ENCODE measurements around the gene PLP2. TPM values are rescaled to one million over a fixed set of nuclear protein-coding genes. Genes with fewer than 3 reads are reported as not detected.
A peak's percentile ranks its signal among the peaks of the same experiment; 100 is the strongest.

Gene PLP2
- total and polyA plus RNA-seq, 2 of the 13 experiments (the other 11 are each of a cell fraction or from before 2014, with no cell fraction given) = 0.40 to 3.6 TPM

GRCh38 chrX:49186125-49187027, 14.7 kb downstream of the PLP2 start, which contains the start of gene PRICKLE3 (continued):
- TF ChIP-seq GMEB1 (CRISPR knock-in tag; IDR thresholded peaks at IDR 0.05; ENCODE audit: borderline replicate concordance) = peak; percentile 46; the same call in 1 of the 2 replicates
- peak; percentile 26; the same call in 1 of the 2 replicates for TF ChIP-seq GFI1 (CRISPR knock-in tag; IDR thresholded peaks at IDR 0.05; ENCODE audit: borderline replicate concordance)
- no peak for TF ChIP-seq ATF1 (CRISPR knock-in tag; IDR thresholded peaks at IDR 0.05)
- TF ChIP-seq ZNF564 (CRISPR knock-in tag; IDR thresholded peaks at IDR 0.05) = no peak
- peak; percentile 93 for TF ChIP-seq HNRNPL (IDR thresholded peaks at IDR 0.05; ENCODE audit: low read depth, low read length)
- no peak for TF ChIP-seq NR3C1 (CRISPR knock-in tag; IDR thresholded peaks at IDR 0.05)
- TF ChIP-seq REXO4 (CRISPR knock-in tag; IDR thresholded peaks at IDR 0.05; ENCODE audit: borderline replicate concordance) = no peak
- TF ChIP-seq BRCA1 (CRISPR knock-in tag; IDR thresholded peaks at IDR 0.05) = no peak
- no peak for TF ChIP-seq ZNF616 (CRISPR knock-in tag; IDR thresholded peaks at IDR 0.05; ENCODE audit: low read depth)
- TF ChIP-seq ZNF660 (CRISPR knock-in tag; IDR thresholded peaks at IDR 0.05; ENCODE audit: borderline replicate concordance, low read depth) = no peak
- no peak for TF ChIP-seq ZNF761 (CRISPR knock-in tag; conservative IDR thresholded peaks at IDR 0.05)
- no peak for TF ChIP-seq EHMT2 (IDR thresholded peaks at IDR 0.05; ENCODE audit: borderline replicate concordance, low read depth, low read length)
- 0 out of 2 replicates have a peak, but pooled peaks have one; percentile 35 for TF ChIP-seq KDM3A (CRISPR knock-in tag; IDR thresholded peaks at IDR 0.05; ENCODE audit: low read depth)
- TF ChIP-seq SATB2 (CRISPR knock-in tag; IDR thresholded peaks at IDR 0.05) = no peak
- TF ChIP-seq ZNF276 (CRISPR knock-in tag; IDR thresholded peaks at IDR 0.05; ENCODE audit: low read depth) = no peak
- no peak for TF ChIP-seq ZKSCAN5 (CRISPR knock-in tag; IDR thresholded peaks at IDR 0.05)
- TF ChIP-seq THYN1 (CRISPR knock-in tag; IDR thresholded peaks at IDR 0.05; ENCODE audit: borderline replicate concordance, low read depth) = no peak
- no peak for TF ChIP-seq ZNF670 (CRISPR knock-in tag; IDR thresholded peaks at IDR 0.05; ENCODE audit: borderline replicate concordance)
- TF ChIP-seq ZNF275 (CRISPR knock-in tag; IDR thresholded peaks at IDR 0.05; ENCODE audit: borderline replicate concordance) = no peak
- peak; percentile 52 for TF ChIP-seq HNRNPK (IDR thresholded peaks at IDR 0.05; ENCODE audit: low read depth, low read length, poor library complexity, severe bottlenecking)
- no peak for TF ChIP-seq GLMP (CRISPR knock-in tag; IDR thresholded peaks at IDR 0.05; ENCODE audit: borderline replicate concordance)
- TF ChIP-seq NFATC3 (CRISPR knock-in tag; IDR thresholded peaks at IDR 0.05) = no peak
